Measurements from ENCODE around the gene CNOT9. TPM values are rescaled to one million over a fixed set of nuclear protein-coding genes. Genes with fewer than 3 reads are reported as not detected.

The CNOT9 gene
- total RNA-seq, 1 experiment from 2014 or later, result 89.5 TPM

DNA sequence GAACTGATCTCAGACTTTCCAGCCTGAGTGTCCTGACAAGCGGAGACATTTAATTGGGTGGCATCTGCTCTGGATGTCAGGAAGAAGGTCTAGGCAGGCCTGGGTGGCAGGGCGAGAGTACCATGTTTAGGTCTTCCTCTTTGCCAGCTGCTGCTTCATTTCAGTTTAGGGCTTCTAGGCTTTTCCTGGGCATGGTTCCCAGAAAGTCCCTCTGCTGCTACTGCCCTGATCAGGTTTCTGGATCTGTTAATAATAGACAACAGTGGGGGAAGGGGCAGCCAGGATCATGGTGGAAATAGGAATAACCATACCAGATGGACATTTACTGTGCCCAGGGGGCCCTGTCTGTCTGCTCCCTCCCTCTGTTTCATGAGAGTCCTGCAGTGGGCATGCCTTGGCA, 36.8 kb downstream of the CNOT9 start:
- no peaks in the 10 kb centered on the region for H3K9me3 ChIP-seq (ENCODE audit: low read depth, low read length, poor library complexity, severe bottlenecking)
- H3K27me3 ChIP-seq (replicated peaks; ENCODE audit: insufficient read depth, low read depth, low read length, poor library complexity), result no peaks in the 10 kb centered on the region
- no TSS peak for BruUV-seq (replicated peaks)
- CTCF ChIA-PET, result no interaction called here
- no peaks in the 10 kb centered on the region for H3K36me3 ChIP-seq (ENCODE audit: insufficient read depth, low read length, poor library complexity, severe bottlenecking)
- TF ChIP-seq, protein P1, sequence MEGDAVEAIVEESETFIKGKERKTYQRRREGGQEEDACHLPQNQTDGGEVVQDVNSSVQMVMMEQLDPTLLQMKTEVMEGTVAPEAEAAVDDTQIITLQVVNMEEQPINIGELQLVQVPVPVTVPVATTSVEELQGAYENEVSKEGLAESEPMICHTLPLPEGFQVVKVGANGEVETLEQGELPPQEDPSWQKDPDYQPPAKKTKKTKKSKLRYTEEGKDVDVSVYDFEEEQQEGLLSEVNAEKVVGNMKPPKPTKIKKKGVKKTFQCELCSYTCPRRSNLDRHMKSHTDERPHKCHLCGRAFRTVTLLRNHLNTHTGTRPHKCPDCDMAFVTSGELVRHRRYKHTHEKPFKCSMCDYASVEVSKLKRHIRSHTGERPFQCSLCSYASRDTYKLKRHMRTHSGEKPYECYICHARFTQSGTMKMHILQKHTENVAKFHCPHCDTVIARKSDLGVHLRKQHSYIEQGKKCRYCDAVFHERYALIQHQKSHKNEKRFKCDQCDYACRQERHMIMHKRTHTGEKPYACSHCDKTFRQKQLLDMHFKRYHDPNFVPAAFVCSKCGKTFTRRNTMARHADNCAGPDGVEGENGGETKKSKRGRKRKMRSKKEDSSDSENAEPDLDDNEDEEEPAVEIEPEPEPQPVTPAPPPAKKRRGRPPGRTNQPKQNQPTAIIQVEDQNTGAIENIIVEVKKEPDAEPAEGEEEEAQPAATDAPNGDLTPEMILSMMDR (conservative IDR thresholded peaks at IDR 0.05; ENCODE audit: low read depth, low read length), result no peak
- no peak for TF ChIP-seq EZH2 (IDR thresholded peaks at IDR 0.05; ENCODE audit: borderline replicate concordance, low read depth, low read length, poor library complexity, severe bottlenecking)
- peak; percentile 21 for DNase-seq (ENCODE audit: low spot score)
- no peak overlapping the region for H3K4me3 ChIP-seq (ENCODE audit: low read depth, low read length, poor library complexity, severe bottlenecking)
- peaks cover 9% of the 10 kb centered on the region for H3K4me1 ChIP-seq (ENCODE audit: insufficient read depth, low read length, poor library complexity, severe bottlenecking)
- intact Hi-C loops (cut with micrococcal nuclease; ENCODE audit: unreplicated experiment), result no loop called here
- no peak overlapping the region for H3K27ac ChIP-seq (ENCODE audit: low read depth, low read length, poor library complexity, severe bottlenecking)
- POLR2A ChIA-PET (ENCODE audit: low non-redundant PET), result no interaction called here

DNA sequence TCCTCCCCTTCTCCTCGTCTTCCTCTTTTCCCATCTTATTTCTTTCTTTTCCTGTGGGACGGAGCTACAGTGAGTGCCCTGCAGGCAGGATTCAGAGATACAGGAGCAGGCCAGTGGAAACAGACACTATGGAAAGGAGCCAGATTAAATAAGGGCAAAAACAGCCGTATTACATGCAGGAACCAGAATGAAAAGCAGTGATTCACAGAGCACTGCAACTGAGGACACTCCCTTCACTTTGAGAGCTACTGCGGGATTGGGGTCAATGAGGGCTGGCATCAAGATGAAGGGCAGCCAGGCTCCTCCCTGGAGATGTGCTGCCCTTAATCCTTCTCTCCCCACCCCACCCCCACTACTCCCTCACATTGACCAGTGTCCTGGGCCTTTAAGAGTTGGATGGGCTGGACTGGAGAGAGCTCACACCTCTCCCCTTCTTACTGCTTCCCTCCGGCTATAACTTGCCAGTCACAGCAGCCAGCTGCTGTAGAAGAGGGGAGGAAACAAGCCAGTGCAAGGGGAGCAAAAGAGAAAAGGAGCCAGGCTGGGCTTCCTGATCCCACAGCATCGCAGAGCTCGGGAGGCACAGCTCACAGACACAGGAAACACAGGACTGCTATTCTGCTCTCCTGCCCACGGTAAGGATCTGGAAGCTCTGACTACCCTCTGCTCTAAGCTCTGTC, 38.9 kb downstream of the CNOT9 start, which contains the start of gene PLCD4:
TSS of gene PLCD4 (plus strand) at position 464 of the 680 bp plus-strand sequence. CDS start 7,841 bp downstream, outside the sequence.
- Histone ChIP-seq H3K36me3 (ENCODE audit: insufficient read depth, low read length, poor library complexity, severe bottlenecking) (no peaks in the 10 kb centered on the region), H3K27me3 (replicated peaks; ENCODE audit: insufficient read depth, low read depth, low read length, poor library complexity) (no peaks in the 10 kb centered on the region), H3K27ac (ENCODE audit: low read depth, low read length, poor library complexity, severe bottlenecking) (no peak within 1 kb of the TSS), H3K4me1 (ENCODE audit: insufficient read depth, low read length, poor library complexity, severe bottlenecking) (peaks cover 9% of the 10 kb centered on the region), H3K9me3 (ENCODE audit: low read depth, low read length, poor library complexity, severe bottlenecking) (no peaks in the 10 kb centered on the region), H3K4me3 (ENCODE audit: low read depth, low read length, poor library complexity, severe bottlenecking) (no peak within 1 kb of the TSS)
- TF ChIP-seq, protein P1 (conservative IDR thresholded peaks at IDR 0.05; ENCODE audit: low read depth, low read length), result no peak
- no peak for TF ChIP-seq EZH2 (IDR thresholded peaks at IDR 0.05; ENCODE audit: borderline replicate concordance, low read depth, low read length, poor library complexity, severe bottlenecking)
- ChIA-PET POLR2A (ENCODE audit: low non-redundant PET) (interaction anchor here (0.5 kb wide), 1 partner anchor 136 kb away, joined by 3 read pairs; no protein-coding TSS in a partner anchor), CTCF (no interaction called here)
- intact Hi-C loops (cut with micrococcal nuclease; ENCODE audit: unreplicated experiment), result no loop called here
- no TSS peak for BruUV-seq (replicated peaks)
- DNase-seq (ENCODE audit: low spot score), result no peak

DNA sequence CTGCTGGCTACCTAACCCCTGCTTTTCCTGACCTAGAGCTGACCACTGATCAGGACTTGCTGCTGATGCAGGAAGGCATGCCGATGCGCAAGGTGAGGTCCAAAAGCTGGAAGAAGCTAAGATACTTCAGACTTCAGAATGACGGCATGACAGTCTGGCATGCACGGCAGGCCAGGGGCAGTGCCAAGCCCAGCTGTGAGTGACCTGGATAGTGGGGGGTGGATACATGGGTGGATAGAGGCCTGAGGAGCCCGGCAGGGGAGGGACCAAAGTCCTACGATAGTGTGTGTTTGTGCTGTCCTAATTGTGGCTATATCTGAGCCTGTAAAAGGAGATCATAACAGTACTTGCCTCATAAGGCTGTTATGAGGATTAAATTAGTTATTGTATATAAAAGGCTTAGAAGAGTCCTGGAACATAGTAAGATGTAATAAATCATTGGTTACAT, 47.3 kb downstream of the CNOT9 start:
- POLR2A ChIA-PET (ENCODE audit: low non-redundant PET), result no interaction called here
- no TSS peak for BruUV-seq (replicated peaks)

More for the DNA sequence above, 47.3 kb downstream of the CNOT9 start:
- H3K27ac ChIP-seq (ENCODE audit: low read depth, low read length, poor library complexity, severe bottlenecking), result no peak overlapping the region
- H3K4me3 ChIP-seq (ENCODE audit: low read depth, low read length, poor library complexity, severe bottlenecking), result no peak overlapping the region
- no peak for DNase-seq (ENCODE audit: low spot score)
- no peaks in the 10 kb centered on the region for H3K9me3 ChIP-seq (ENCODE audit: low read depth, low read length, poor library complexity, severe bottlenecking)
- TF ChIP-seq, protein P1 (conservative IDR thresholded peaks at IDR 0.05; ENCODE audit: low read depth, low read length), result no peak
- no peak for TF ChIP-seq EZH2 (IDR thresholded peaks at IDR 0.05; ENCODE audit: borderline replicate concordance, low read depth, low read length, poor library complexity, severe bottlenecking)
- CTCF ChIA-PET, result no interaction called here
- H3K36me3 ChIP-seq (ENCODE audit: insufficient read depth, low read length, poor library complexity, severe bottlenecking), result no peaks in the 10 kb centered on the region
- intact Hi-C loops (cut with micrococcal nuclease; ENCODE audit: unreplicated experiment), result no loop called here
- H3K27me3 ChIP-seq (replicated peaks; ENCODE audit: insufficient read depth, low read depth, low read length, poor library complexity), result no peaks in the 10 kb centered on the region
- no peaks in the 10 kb centered on the region for H3K4me1 ChIP-seq (ENCODE audit: insufficient read depth, low read length, poor library complexity, severe bottlenecking)

Measured in A673 (cell line).